Measurements from ENCODE around the gene EIF6. TPM values are rescaled to one million over a fixed set of nuclear protein-coding genes. Genes with fewer than 3 reads are reported as not detected.

EIF6 gene
- total and polyA plus RNA-seq, 2 of the 8 experiments (the other 6 are each of a cell fraction or from before 2014, with no cell fraction given): 184 to 319 TPM

- ChIA-PET POLR2A (ENCODE audit: partially characterized antibody) (interaction anchor here (1.0 to 3.4 kb wide), 3 partner anchors 11 to 31 kb away, joined by 3 to 15 read pairs (median 10); partner anchors contain the start of gene EIF6), CTCF (ENCODE audit: partially characterized antibody) (interaction anchor here (2.0 to 13.8 kb wide), 3 partner anchors 12 to 35 kb away, joined by 5 to 130 read pairs (median 104); partner anchors contain the start of genes EIF6 and MMP24OS)
- Histone ChIP-seq H3K23ac (ENCODE audit: insufficient read length) (no peak overlapping the region), H4K20me1 (replicated peaks in 1 of 2; ENCODE audit: control insufficient read depth in 1 of 2, insufficient read depth in 2 of 2, low read length in 2 of 2) (no peaks in the 10 kb centered on the region), H3K23me2 (ENCODE audit: low read depth, low read length) (no peaks in the 10 kb centered on the region), H3K79me1 (ENCODE audit: low read depth, low read length) (no peaks in the 10 kb centered on the region), H3K14ac (ENCODE audit: insufficient read length) (no peak overlapping the region), H3K4ac (replicated peaks; ENCODE audit: insufficient read length, low read depth, low read length) (no peak overlapping the region), H3K4me3 (ENCODE audit: extremely low read depth in 1 of 4, insufficient read depth in 2 of 4, low read depth in 3 of 4, low read length in 4 of 4) (no peak overlapping the region), H3K18ac (ENCODE audit: extremely low read depth, low read length) (no peak overlapping the region), H3K4me2 (ENCODE audit: insufficient read depth in 1 of 2, low read depth in 2 of 2, low read length in 2 of 2) (no peak overlapping the region), H2BK12ac (ENCODE audit: low read depth, low read length) (no peak overlapping the region), H3K79me2 (ENCODE audit: control insufficient read depth in 1 of 2, insufficient read depth in 2 of 2, low read length in 2 of 2) (no peaks in the 10 kb centered on the region), H3K27me3 (replicated peaks in 1 of 4; ENCODE audit: control insufficient read depth in 3 of 4, extremely low read depth in 1 of 4, insufficient read depth in 3 of 4, low read length in 3 of 4) (no peaks in the 10 kb centered on the region), H2BK15ac (ENCODE audit: low read length) (no peak overlapping the region), H3K27ac (ENCODE audit: low read depth, low read length) (no peak overlapping the region), H2BK20ac (ENCODE audit: low read length) (no peak overlapping the region), H3K36me3 (ENCODE audit: control insufficient read depth in 2 of 4, insufficient read depth in 4 of 4, low read length in 3 of 4) (no peaks in the 10 kb centered on the region), H4K8ac (ENCODE audit: extremely low read depth, insufficient read depth, low read length) (no peak overlapping the region), H3K9ac (replicated peaks in 1 of 4; ENCODE audit: extremely low read depth in 1 of 4, low read depth in 3 of 4, low read length in 3 of 4) (no peak overlapping the region), H3K56ac (replicated peaks; ENCODE audit: insufficient read length, low read depth, low read length) (no peak overlapping the region), H3K9me3 (ENCODE audit: insufficient read depth in 2 of 2, low read depth in 1 of 2, low read length in 1 of 2) (no peaks in the 10 kb centered on the region), H4K91ac (replicated peaks; ENCODE audit: insufficient read length, low read length) (no peak overlapping the region), H2BK120ac (replicated peaks; ENCODE audit: low read depth, low read length) (no peak overlapping the region), H2AK5ac (ENCODE audit: low read depth, low read length) (no peak overlapping the region), H2AFZ (ENCODE audit: low read length) (no peak overlapping the region), H2BK5ac (ENCODE audit: low read depth, low read length) (no peak overlapping the region), H4K5ac (ENCODE audit: insufficient read length, low read depth, low read length) (no peak overlapping the region), H3K4me1 (replicated peaks in 1 of 4; ENCODE audit: control insufficient read depth in 3 of 4, insufficient read depth in 4 of 4, low read length in 3 of 4) (no peaks in the 10 kb centered on the region; a peak in 2 of 7 replicates)
- no peak for FAIRE-seq
- 73% methylated on average over 8 of the region's 8 CpGs; no CpG with 5 or more reads in 1 of the 2 experiments for WGBS, 2 experiments (ENCODE audit: extremely low coverage in 1 of 2, insufficient coverage in 1 of 2, insufficient read length in 1 of 2, insufficient replicate concordance in 2 of 2, low coverage in 1 of 2, low lambda C conversion rate in 2 of 2, missing lambda C conversion rate in 1 of 2)
- DNase-seq (ENCODE audit: low read depth in 1 of 2, low spot score in 2 of 2): no peak
- no peak for TF ChIP-seq ZNF274 (IDR thresholded peaks at IDR 0.05; ENCODE audit: borderline replicate concordance, extremely low read depth, low read length)
- no peak for TF ChIP-seq TAF1 (IDR thresholded peaks at IDR 0.05; ENCODE audit: low read depth, low read length)
- TF ChIP-seq FOSL1 (IDR thresholded peaks at IDR 0.05; ENCODE audit: insufficient read depth, low read depth, low read length): no peak
- no peak for TF ChIP-seq HDAC6 (IDR thresholded peaks at IDR 0.05; ENCODE audit: low read depth, low read length)
- no peak for TF ChIP-seq KDM5A (IDR thresholded peaks at IDR 0.05; ENCODE audit: low read length)
- TF ChIP-seq EZH2 (IDR thresholded peaks at IDR 0.05; ENCODE audit: low read depth, low read length, severe bottlenecking): no peak
- TF ChIP-seq GTF2F1 (IDR thresholded peaks at IDR 0.05; ENCODE audit: borderline replicate concordance, low read depth, low read length): no peak
- TF ChIP-seq ATF3 (IDR thresholded peaks at IDR 0.05; ENCODE audit: insufficient read depth, low read depth, low read length): no peak
- TF ChIP-seq CBX5 (IDR thresholded peaks at IDR 0.05; ENCODE audit: low read depth, low read length): no peak
- TF ChIP-seq SIRT6 (IDR thresholded peaks at IDR 0.05; ENCODE audit: low read length): no peak
- TF ChIP-seq RXRA (IDR thresholded peaks at IDR 0.05; ENCODE audit: insufficient read depth, low read depth, low read length): no peak
- TF ChIP-seq TCF12 (IDR thresholded peaks at IDR 0.05; ENCODE audit: low read depth, low read length): no peak
- TF ChIP-seq JUN (IDR thresholded peaks at IDR 0.05; ENCODE audit: low read depth, low read length): no peak
- no peak for TF ChIP-seq TEAD4 (IDR thresholded peaks at IDR 0.05; ENCODE audit: low read depth, low read length)
- TF ChIP-seq TBP (IDR thresholded peaks at IDR 0.05; ENCODE audit: low read depth, low read length): no peak
Observed at GRCh38 chr20:35295058-35295457, 10.5 kb upstream of the EIF6 start.

Data from H1 (cell line).